K562 (cell line): ENCODE data around the gene DIP2B. TPM values are rescaled to one million over a fixed set of nuclear protein-coding genes. Genes with fewer than 3 reads are reported as not detected.

Experiments used
- C11orf30 ChIP-seq: fragments of 450-650 bp; IDR thresholded peaks from 2 replicates; pipeline ENCODE4 v1.6.1; 2016; ENCODE audit warnings: low read depth, mild to moderate bottlenecking
- CEBPB ChIP-seq: fragments of 450-650 bp; IDR thresholded peaks from 2 replicates; pipeline ENCODE4 v1.6.1; 2016; ENCODE audit warnings: missing genetic modification characterization, missing compliant biosample characterization
- CSDE1 ChIP-seq, 2 experiments: fragments of 450-650 bp; IDR thresholded peaks; 2 replicates each; pipeline ENCODE4 v1.6.1; 2016; ENCODE audit warnings: mild to moderate bottlenecking in 1 of 2
- DPF2 ChIP-seq: fragments of 450-650 bp; IDR thresholded peaks from 2 replicates; pipeline ENCODE4 v1.6.1; 2016
- HLTF ChIP-seq: fragments of 450-650 bp; IDR thresholded peaks from 2 replicates; pipeline ENCODE4 v1.6.1; 2016
- ILF3 ChIP-seq: fragments of 450-650 bp; IDR thresholded peaks from 2 replicates; pipeline ENCODE4 v1.6.1; 2018; ENCODE audit warnings: antibody characterized with exemption, mild to moderate bottlenecking, moderate library complexity, borderline replicate concordance
- KDM1A ChIP-seq, 2 experiments: fragments of 450-650 bp; IDR thresholded peaks; 2 replicates each; pipeline ENCODE4 v1.6.1; 2016; ENCODE audit warnings: mild to moderate bottlenecking in 2 of 2
- LCOR ChIP-seq: sonication (generic); formaldehyde crosslinking; IDR thresholded peaks from 2 replicates; pipeline ENCODE4 v1.8.0; 2022; ENCODE audit warnings: mild to moderate bottlenecking, missing genetic modification reagents
- PHF8 ChIP-seq: fragments of 200-600 bp; sonication (generic); IDR thresholded peaks from 2 replicates; pipeline ENCODE4 v1.6.1; 2012; ENCODE audit warnings: mixed run types, mild to moderate bottlenecking, inconsistent platforms, low read length, moderate library complexity, borderline replicate concordance
- PPARD ChIP-seq: fragments of 250-450 bp; sonication (Bioruptor Pico); IDR thresholded peaks from 2 replicates; pipeline ENCODE4 v1.8.0; 2022; ENCODE audit warnings: inconsistent platforms, mild to moderate bottlenecking, moderate library complexity
- RBM14 ChIP-seq: fragments of 200-400 bp; formaldehyde crosslinking; IDR thresholded peaks from 2 replicates; pipeline ENCODE4 v1.6.1; 2018; ENCODE audit warnings: low read depth, mild to moderate bottlenecking, low read length, moderate library complexity, borderline replicate concordance; ENCODE audit not compliant: insufficient read depth
- SPI1 ChIP-seq: IDR thresholded peaks from 2 replicates; pipeline ENCODE4 v1.6.1; 2011; ENCODE audit warnings: low read depth, low read length, control low read depth, borderline replicate concordance
- TRIM24 ChIP-seq, 2 experiments: fragments of 450-650 bp; IDR thresholded peaks; 2 replicates each; pipeline ENCODE4 v1.6.1; 2016
- polyA plus RNA-seq, 8 experiments: library from polyadenylated mRNA; depleted of rRNA in 4 of 8; stranded (reverse) in 5 of 8; unstranded in 3 of 8; fragments of >200 nt; fragmentation: Nextera tagmentation in 2 of 8; fragmentation: Illumina TruSeq in 1 of 8; extraction: Ambion mirVana in 2 of 8; extraction: Trizol in 1 of 8; gene quantifications; 2 replicates each; pipeline versions ENCODE4 v1.2.1 to v1.2.3, GENCODE V29; 2011 to 2014; ENCODE audit warnings: inconsistent platforms in 1 of 8, missing spikeins in 1 of 8
- total RNA-seq, 7 experiments: library from RNA; depleted of rRNA in 6 of 7; stranded (reverse); fragments of >200 nt in 6 of 7; fragmentation: Illumina TruSeq in 2 of 7; extraction: Trizol in 2 of 7; gene quantifications; 2 replicates each; pipeline versions ENCODE4 v1.2.1 to v1.2.3, GENCODE V29; 2011 to 2021; ENCODE audit warnings: low replicate concordance in 1 of 7
- TF ChIP-seq, protein P1 (sequence below): sonication (generic); formaldehyde crosslinking; IDR thresholded peaks from 2 replicates; pipeline ENCODE4 v1.8.1; 2023; ENCODE audit warnings: missing genetic modification reagents, mild to moderate bottlenecking, borderline replicate concordance
- TF ChIP-seq, protein P2 (sequence below): sonication (generic); formaldehyde crosslinking; IDR thresholded peaks from 2 replicates; pipeline ENCODE4 v1.8.1; 2023; ENCODE audit warnings: mild to moderate bottlenecking, missing genetic modification reagents
- TF ChIP-seq, protein P3 (sequence below): sonication (generic); formaldehyde crosslinking; IDR thresholded peaks from 2 replicates; pipeline ENCODE4 v1.8.0; 2022; ENCODE audit warnings: mild to moderate bottlenecking, missing genetic modification reagents

DIP2B gene
- total and polyA plus RNA-seq, 9 of the 15 experiments (the other 6 are each of a cell fraction or from before 2014, with no cell fraction given), result 4.6 to 26.1 (median 18.8) TPM

DNA sequence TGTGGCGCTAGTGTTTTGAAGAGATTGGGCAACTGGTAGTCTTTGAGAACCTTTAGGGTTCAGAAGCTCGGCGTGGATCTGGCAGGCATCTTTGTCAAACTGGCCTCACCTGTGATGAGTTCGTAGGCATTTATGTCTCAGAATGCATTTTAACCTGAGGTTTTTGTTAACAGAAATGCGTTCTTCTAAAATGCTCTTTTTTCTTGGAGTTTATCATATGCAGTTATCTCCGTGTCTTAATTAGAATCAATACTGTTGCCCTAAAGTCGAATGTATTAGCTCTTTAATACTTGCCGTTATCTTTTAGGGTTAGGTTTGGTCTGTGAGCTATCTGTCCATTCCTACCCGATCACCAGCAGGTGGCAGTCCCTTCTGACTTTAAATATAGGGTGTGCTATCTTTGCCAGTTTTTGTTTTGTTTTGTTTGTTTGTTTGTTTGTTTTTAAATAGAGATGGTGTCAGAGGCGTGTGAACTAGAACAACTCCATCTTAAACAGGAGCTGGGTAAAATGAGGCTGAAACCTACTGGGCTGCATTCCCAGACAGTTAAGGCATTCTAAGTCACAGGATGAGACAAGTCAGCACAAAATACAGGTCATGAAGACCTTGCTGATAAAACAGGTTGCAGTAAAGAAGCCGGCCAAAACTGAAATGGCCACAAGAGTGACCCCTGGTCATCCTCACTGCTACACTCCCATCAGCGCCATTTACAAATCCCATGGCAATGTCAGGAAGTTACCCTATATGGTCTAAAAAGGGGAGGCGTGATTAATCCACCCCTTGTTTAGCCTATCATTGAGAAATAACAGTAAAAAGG lies 260.5 kb downstream of the DIP2B start (continued):
- TF ChIP-seq, protein P1, sequence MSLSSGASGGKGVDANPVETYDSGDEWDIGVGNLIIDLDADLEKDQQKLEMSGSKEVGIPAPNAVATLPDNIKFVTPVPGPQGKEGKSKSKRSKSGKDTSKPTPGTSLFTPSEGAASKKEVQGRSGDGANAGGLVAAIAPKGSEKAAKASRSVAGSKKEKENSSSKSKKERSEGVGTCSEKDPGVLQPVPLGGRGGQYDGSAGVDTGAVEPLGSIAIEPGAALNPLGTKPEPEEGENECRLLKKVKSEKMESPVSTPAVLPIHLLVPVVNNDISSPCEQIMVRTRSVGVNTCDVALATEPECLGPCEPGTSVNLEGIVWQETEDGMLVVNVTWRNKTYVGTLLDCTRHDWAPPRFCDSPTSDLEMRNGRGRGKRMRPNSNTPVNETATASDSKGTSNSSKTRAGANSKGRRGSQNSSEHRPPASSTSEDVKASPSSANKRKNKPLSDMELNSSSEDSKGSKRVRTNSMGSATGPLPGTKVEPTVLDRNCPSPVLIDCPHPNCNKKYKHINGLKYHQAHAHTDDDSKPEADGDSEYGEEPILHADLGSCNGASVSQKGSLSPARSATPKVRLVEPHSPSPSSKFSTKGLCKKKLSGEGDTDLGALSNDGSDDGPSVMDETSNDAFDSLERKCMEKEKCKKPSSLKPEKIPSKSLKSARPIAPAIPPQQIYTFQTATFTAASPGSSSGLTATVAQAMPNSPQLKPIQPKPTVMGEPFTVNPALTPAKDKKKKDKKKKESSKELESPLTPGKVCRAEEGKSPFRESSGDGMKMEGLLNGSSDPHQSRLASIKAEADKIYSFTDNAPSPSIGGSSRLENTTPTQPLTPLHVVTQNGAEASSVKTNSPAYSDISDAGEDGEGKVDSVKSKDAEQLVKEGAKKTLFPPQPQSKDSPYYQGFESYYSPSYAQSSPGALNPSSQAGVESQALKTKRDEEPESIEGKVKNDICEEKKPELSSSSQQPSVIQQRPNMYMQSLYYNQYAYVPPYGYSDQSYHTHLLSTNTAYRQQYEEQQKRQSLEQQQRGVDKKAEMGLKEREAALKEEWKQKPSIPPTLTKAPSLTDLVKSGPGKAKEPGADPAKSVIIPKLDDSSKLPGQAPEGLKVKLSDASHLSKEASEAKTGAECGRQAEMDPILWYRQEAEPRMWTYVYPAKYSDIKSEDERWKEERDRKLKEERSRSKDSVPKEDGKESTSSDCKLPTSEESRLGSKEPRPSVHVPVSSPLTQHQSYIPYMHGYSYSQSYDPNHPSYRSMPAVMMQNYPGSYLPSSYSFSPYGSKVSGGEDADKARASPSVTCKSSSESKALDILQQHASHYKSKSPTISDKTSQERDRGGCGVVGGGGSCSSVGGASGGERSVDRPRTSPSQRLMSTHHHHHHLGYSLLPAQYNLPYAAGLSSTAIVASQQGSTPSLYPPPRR (CRISPR knock-in tag), result no peak
- TF ChIP-seq HLTF (0 out of 2 replicates have a peak, but pooled peaks have one; percentile 14), KDM1A (IDR thresholded peaks at IDR 0.05) (no peak), PHF8 (no peak), TRIM24 (IDR thresholded peaks at IDR 0.05) (0 out of 4 replicates have a peak, but pooled peaks of 1 of the 2 experiments have one; percentile 13), LCOR (CRISPR knock-in tag) (no peak), C11orf30 (peak; percentile 92), DPF2 (peak; percentile 81), CSDE1 (IDR thresholded peaks at IDR 0.05) (0 out of 4 replicates have a peak, but pooled peaks of 1 of the 2 experiments have one; percentile 30), SPI1 (no peak), CEBPB (tag) (peak; percentile 70), ILF3 (0 out of 2 replicates have a peak, but pooled peaks have one; percentile 19), RBM14 (no peak), PPARD (no peak)
- TF ChIP-seq, protein P2, sequence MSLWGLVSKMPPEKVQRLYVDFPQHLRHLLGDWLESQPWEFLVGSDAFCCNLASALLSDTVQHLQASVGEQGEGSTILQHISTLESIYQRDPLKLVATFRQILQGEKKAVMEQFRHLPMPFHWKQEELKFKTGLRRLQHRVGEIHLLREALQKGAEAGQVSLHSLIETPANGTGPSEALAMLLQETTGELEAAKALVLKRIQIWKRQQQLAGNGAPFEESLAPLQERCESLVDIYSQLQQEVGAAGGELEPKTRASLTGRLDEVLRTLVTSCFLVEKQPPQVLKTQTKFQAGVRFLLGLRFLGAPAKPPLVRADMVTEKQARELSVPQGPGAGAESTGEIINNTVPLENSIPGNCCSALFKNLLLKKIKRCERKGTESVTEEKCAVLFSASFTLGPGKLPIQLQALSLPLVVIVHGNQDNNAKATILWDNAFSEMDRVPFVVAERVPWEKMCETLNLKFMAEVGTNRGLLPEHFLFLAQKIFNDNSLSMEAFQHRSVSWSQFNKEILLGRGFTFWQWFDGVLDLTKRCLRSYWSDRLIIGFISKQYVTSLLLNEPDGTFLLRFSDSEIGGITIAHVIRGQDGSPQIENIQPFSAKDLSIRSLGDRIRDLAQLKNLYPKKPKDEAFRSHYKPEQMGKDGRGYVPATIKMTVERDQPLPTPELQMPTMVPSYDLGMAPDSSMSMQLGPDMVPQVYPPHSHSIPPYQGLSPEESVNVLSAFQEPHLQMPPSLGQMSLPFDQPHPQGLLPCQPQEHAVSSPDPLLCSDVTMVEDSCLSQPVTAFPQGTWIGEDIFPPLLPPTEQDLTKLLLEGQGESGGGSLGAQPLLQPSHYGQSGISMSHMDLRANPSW (CRISPR knock-in tag), result no peak
- TF ChIP-seq, protein P3, sequence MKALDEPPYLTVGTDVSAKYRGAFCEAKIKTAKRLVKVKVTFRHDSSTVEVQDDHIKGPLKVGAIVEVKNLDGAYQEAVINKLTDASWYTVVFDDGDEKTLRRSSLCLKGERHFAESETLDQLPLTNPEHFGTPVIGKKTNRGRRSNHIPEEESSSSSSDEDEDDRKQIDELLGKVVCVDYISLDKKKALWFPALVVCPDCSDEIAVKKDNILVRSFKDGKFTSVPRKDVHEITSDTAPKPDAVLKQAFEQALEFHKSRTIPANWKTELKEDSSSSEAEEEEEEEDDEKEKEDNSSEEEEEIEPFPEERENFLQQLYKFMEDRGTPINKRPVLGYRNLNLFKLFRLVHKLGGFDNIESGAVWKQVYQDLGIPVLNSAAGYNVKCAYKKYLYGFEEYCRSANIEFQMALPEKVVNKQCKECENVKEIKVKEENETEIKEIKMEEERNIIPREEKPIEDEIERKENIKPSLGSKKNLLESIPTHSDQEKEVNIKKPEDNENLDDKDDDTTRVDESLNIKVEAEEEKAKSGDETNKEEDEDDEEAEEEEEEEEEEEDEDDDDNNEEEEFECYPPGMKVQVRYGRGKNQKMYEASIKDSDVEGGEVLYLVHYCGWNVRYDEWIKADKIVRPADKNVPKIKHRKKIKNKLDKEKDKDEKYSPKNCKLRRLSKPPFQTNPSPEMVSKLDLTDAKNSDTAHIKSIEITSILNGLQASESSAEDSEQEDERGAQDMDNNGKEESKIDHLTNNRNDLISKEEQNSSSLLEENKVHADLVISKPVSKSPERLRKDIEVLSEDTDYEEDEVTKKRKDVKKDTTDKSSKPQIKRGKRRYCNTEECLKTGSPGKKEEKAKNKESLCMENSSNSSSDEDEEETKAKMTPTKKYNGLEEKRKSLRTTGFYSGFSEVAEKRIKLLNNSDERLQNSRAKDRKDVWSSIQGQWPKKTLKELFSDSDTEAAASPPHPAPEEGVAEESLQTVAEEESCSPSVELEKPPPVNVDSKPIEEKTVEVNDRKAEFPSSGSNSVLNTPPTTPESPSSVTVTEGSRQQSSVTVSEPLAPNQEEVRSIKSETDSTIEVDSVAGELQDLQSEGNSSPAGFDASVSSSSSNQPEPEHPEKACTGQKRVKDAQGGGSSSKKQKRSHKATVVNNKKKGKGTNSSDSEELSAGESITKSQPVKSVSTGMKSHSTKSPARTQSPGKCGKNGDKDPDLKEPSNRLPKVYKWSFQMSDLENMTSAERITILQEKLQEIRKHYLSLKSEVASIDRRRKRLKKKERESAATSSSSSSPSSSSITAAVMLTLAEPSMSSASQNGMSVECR, result no peak
